GM21423 (cell line): ENCODE data around the gene ITGB7.
A peak's percentile ranks its signal among the peaks of the same experiment; 100 is the strongest.
"Not testable (repeated sequence)": the region's sequence is repeated elsewhere in the genome, so short reads cannot be mapped to it uniquely, and the experiment has no call there.

Source experiments
- ATAC-seq: cut with Tn5 transposase; IDR thresholded peaks from one replicate; pipeline ENCODE4 v1.9.1; 2021; ENCODE audit warnings: mild to moderate bottlenecking, moderate library complexity; ENCODE audit not compliant: unreplicated experiment

The ITGB7 gene

DNA sequence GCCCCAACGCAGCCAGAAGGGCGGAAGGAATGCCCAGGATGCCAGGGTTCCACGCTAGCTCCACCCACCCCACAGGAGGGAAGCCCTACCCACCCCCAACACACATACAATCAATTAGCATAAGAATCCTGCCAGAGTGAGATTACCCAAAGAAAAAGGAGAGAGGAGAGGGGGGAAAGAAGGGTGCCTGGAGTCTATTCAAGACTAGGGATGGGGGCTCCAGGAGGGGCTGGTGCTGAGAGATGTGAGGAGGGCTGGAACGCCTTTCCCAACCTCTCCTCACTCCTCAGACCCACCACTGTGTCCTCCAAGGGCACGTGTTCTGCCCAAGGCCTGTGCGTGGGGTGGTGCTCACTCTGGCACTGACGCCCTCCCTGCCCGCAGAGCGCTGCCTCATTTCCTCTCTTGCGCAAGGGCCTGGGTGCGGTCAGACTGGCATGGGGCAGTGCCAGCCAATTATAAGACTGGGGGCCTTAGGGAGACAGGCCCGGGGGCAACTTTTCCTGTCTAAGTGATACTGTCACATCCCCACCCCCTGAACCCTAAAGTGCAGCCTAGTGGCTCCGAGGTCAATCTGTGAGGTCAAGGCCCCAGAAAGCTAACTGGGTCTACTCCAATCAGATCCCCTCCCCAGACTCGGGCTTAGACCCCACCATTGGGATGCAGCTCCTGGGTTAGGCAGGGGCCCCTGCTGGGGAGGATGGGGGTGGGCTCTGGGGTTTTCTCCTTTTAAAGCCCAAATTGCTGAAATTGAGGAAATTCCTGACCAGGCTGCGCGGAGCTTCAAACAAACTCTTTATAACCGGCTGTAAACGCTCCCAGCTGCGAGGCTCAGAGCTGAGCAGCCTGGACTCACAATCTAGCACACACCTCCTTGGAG is 10.2 kb upstream of the ITGB7 start:
- ATAC-seq, result no peak

DNA sequence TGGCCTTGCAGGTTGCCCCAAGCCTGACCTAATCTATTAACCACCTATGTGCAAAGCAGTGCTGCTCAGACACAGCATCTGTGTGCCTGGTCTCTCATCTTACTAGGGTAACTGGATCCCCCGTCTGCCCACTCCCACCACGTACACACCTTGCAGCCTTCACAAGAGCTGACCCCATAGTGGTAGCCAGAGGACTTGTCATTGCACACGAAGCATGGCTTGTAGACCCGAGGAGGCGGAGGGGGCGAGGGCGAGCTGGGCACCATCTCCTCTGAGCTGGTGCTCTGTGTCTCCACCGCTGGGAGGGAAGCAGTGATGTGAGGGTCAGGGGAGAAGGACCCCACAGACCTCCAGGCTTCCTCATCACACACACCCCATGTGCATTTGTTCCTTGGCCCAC is 8.4 kb upstream of the ITGB7 start:
- no peak for ATAC-seq

DNA sequence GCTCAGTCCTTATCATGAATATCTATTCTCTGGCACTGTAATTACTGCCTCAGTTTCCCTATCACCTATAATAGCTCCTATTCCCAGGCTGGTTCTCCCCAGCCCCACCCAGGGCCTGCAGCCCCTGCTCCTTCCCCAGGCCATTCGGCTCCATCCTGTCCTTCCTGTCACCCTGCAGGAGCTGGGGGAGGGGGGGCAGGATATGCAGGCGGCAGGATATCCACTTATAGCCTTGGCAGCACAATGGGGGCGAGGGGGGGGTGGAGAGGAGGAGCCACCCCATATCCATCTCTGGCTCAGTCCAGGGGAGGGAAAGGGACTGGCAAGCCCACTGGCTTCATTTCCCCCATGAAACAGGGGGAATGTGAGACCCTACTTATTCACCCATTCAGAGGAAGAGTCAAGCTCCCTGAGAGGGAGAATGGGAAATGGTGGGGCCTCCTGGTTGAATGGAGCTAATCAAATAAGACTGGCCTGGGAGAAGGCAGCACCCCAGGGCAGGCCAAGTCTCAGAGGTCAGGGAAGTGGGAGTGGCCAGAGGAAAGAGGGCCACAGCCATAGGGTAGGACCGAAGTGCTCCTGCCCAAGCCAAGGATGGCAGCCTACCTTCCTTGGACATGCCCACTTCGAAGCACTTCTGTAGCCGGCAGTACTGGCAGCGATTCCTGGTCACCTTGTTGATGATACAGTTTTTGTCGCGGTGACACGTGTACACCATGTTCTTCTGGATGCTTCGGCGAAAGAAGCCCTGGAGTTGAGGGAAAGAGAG is 7.8 kb upstream of the ITGB7 start:
- ATAC-seq, result no peak

DNA sequence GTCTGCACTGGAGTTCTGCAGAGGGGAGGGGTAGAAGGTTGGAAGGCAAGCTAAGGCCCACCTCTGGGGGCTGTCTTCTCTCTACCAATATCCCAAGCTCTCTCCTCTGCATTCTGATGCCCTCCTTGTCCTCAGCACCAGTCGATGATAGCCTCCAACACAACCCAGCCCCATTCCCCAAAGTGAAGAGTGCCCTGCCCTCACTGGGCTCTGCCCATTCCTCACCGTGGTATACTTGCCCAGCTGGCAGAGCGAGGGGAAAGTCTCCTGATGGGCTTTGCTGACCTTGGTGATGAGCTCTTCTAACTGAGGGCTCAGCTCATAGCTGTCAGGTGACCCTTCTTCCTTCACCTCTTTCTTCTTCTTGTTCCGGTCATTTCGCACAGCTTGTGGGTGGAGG is 7.2 kb upstream of the ITGB7 start:
- ATAC-seq, result no peak

DNA sequence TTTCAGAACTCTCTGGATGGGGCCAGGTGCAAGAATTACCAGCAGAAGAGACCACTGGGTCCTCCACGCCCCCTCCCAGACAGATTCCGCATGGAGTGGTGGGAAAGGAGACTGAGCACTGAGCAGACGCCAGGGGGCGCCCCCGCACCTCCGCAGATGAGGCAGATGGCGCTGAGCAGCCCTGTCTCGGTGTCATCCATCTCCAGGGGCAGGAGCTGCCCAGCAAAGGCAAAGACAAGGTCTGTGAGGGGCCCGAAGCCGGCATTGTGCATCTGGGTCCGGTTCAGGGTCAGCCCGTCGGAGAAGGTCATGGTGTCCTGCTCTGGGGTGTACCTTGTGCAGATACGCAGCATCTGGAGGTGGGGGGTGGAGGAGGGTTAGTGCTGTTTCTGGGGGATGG is 6.3 kb upstream of the ITGB7 start:
- no peak for ATAC-seq

DNA sequence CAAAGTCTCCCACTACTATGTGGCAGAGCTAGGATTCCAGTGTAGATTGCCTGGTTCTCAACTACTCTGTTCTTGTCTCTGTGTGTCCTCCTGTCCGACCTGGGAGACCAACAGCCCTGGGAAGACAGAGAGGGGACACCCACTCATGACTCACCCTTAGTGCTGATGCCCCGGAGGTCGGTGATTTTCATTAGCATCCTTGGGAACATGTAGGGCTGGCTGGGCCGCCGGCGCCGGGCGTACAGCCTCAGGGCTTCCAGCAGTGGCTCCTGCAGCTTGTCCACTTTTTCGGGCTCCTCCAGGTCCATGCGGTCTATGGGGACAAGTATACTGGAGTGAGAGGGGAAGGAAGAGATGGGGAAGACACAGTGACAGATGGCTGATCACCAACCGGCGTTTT is 5.9 kb upstream of the ITGB7 start:
- no peak for ATAC-seq

DNA sequence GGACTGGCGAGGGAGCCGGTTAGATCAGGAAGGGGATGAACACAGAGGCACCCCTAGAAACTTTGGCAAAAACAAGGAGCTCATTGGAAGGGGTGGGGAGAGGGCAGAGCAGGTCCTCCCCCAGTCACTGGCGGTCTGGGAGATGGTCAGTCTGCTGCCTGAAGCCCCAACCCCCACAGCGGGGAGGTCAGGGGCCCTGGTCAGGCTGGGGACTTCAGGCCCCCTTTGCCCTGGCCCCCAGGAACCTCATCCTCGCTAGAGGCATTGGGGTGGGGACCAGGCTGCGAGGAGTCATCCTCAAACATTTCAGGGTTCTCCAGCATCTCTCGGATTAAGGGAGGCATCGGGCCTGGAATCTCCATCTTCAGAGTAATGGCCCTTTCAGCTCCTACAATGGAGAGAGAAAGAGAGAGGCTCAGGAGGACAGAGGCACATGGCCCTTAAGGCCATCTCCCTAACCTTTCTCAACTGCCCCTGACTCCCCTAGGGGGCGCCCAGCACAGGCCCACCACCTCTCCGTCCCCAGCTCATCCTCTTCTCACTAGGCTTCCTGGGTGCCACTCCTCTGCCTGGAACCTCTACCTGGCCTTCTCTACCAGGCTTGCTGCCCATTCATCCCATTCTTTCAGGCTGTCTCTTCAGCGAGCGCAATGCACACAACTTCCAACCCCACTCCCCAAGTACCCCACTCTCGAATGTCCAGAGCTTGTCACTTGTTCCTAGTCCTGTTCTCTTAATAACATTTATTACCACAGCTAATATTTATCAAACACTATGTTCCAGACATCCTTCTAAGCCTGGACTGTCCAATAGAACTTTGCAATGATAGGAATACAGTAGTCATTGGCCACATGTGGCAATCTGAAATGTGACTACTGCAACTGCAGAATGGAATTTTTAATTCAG is 4.7 kb upstream of the ITGB7 start:
- no peak for ATAC-seq

DNA sequence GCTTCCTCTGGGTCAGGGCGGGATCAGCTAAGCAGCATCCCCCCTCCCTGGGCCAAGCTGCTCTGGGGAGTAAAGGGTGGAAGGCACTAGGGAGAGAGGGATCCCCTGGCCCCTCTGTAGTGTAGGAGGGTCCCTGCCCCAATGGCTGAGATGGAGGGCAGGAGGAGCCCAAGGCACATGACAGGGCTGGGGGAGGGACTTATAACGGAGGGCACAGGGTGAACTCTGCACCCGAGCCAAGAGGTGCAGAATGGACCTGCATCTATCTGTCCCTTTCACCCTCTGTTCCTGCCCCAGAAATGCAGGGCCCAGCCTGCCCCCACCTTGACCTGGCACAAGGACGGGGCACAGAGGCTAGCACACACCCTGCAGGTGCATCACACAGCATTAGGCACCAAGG is 3.8 kb upstream of the ITGB7 start:
- no peak for ATAC-seq

DNA sequence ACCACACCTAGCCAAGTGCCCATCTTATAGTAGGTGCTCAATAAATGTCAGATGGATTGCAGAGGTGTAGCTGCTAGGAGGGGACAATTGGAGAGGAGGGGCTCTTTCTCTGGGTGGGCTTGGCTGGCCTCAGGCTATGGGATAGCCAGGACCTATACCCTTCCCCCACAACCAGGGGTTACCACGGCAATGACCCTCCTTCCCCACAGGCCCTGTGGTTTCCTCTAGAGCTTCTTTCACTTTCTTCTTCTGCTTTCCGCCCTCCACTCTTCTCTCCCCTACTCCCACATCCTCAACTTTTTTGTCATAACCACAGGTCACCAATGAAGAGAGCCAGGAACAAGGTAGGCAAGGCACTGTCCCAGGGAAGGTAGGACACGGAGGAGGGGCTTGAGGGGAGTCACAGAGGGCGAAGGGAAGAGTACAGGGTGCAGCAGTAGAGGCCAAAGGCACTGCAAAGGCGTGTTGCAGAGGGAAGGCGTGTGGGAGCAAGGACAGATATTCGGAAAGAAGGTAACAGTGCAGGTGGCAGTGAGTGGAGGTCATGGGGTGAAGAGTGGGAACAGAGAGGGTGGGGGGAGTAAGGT is 1.9 kb upstream of the ITGB7 start:
- ATAC-seq, result peak; percentile 40

DNA sequence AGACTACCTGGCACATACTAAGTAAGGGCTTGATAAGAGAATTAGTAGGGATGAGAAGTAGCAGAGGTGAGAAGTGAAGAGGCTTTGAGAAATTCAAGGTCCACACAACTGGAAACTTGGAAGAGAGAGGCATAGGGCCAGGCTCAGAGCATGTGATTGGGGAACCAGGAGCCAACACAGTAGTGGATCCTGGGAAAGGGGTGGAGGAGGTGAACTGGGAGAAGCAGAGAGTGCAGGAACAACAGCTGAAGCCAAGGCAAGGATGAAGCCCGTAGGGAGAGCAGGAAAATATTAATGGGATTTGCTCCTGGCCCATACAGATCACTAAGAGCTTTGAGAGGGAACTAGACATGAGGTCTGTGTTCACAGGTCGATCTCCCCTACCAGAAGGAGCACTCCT is 1.4 kb upstream of the ITGB7 start:
- ATAC-seq, result no peak

DNA sequence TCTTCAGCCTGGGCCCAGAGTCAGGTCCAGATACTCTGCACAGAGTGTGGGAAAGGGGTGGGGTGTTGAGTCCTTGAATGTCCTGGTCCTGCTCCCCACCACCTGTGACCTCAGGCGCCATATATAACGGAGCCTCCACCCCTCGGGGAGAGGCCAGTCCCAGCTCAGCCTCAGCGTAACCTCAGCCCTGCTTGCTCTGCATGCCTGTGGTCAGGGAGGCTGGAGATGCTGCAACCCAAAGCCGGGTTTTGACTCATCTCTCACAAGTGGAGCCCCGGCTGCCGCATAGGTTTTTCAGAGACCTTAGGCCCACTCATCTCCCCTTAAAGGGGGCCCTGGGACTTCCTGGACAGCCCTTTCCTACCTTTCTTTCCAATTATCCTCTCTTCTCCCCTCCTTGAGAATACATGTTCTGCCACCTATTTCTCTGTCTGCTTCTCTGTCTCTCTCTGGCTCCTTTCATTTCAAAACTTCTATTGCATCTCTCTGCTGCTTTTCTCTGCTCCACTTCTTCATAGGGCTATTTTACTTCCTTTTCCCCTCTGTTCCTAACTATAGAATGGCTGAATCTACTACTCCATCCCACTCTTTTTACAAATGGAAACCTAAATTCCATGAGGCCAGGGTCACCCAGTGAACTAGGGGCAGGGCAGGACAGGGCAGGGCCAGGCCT is 1.2 kb downstream of the ITGB7 start:
- peak; percentile 60 for ATAC-seq

DNA sequence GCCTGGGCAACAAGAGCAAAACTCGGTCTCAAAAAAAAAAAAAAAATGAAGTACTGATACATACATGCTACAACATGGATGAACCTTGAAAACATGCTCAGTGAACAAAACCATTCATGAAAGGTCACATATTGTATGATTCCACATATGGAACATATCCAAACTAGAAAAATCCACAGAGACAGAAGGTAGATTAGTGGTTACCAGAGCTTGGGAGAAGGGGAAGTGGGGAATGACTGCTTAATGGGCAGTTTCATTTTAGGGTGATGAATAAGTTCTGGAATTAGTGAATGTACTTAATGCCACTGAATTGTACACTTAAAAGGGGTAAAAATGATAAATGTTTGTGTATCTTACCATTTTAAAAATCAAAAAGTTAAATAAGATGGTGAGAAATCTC is 2.7 kb downstream of the ITGB7 start:
- ATAC-seq, result no peak

DNA sequence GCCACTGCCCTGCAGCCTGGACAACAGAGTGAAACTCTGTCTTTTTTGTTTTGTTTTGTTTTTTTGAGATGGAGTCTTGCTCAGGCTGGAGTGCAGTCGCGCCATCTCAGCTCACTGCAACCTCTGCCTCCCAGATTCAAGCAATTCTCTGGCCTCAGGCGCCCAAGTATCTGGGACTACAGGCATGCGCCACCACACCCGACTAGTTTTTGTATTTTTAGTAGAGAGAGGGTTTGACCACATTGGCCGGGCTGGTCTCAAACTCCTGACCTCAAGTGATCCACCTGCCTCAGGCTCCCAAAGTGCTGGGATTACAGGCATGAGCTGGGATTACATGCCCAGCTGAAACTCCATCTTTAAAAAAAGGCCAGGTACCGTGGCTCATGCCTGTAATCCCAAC is 4.7 kb downstream of the ITGB7 start:
- ATAC-seq, result not testable (repeated sequence)

DNA sequence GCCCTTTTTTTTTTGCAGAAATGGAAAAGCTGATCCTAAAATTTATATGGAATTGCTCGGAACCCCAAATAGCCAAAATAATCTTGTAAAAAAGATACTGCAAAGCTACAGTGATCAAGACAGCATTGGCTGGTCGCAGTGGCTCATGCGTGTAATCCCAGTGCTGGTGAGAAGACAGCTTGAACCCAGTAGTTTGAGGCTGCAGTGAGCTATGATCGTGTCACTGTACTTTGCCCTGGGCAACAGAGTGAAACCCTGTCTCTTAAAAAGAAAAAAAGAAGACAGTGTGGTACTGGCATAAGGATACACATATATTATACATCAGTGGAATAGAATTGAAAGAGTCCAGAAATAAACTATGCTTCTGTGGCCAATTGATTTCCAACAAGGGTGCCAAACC is 5.4 kb downstream of the ITGB7 start:
- ATAC-seq, result no peak

DNA sequence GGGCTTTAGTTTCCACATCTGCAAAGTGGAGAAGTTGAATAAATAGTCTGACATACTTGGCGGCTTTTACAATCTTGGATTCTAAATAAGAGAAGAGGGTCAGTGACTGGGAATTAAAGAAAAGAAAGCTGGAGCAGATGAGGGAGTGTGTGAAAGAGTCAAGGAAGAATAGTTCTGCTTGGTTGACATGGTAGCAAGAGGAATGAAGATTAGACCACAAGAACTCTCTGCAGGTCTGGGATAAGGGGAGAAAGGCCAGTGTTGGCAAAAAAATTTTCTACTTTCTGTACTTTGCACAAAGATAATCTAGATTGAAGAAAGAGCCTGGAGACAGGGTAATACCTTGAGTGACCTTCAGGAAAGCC is 5.9 kb downstream of the ITGB7 start:
- no peak for ATAC-seq

DNA sequence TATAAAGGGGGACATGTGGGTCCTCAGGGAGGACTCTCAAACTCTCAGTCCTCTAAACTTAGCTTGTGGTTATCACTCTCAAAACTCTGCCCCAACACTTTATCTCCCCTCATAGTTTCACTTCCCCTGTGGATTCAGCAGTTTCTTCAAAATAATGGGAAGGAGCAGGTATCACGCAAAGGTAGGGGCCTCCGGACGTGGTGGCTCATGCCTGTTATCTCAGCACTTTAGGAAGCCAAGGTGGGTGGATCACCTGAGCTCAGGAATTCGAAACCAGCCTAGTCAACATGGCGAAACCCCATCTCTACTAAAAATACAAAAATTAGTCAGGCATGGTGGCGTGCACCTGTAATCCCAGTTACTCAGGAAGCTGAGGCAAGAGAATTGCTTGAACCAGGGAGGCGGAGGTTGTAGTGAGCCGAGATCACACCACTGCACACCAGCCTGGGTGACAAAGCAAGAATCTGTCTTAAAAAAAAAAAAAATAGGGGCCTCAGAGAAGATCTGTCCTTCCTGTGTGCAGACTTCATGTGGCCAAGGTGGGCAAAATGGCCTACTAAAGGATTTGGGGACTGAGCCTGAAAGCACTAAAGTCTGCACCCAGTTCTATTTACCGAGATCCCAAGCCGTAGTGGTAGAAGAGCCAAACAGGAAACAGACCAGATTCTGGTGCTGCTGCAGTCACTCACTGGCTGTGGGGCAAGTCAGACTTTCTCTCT is 6.4 kb downstream of the ITGB7 start:
- ATAC-seq, result peak; percentile 66

DNA sequence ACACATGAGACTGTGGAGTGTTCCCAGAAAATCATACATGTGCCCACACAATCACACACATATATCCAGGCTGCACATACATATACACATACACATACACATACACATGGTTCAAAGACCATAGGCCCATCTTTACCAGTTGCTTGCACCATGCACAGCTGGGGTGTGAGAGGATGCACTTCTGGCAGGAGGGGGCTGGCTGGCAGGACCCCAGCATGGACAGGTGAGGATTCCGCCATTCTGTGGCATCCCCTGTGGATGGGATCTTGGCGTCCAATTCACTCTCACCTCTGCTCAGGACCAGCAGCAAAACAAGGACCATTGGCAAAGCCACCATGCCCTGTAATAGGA is 7.0 kb downstream of the ITGB7 start:
- no peak for ATAC-seq

DNA sequence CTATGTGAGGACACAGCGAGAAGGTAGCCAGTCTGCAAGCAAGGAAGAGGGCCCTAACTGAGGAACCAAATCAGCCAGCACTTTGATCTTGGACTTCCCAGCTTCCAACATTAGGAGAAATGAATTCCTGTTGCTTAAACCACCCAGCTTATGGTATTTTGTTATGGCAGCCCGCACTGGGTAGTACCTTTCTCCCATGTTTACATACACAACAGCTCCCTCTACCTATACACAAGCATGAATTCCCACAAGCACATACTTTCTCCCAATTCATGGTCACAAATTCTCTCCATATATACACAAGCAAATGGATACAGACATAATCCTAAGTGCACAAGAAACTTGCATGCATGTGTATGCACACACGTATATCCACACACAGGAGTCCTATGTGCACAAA is 7.4 kb downstream of the ITGB7 start:
- no peak for ATAC-seq

DNA sequence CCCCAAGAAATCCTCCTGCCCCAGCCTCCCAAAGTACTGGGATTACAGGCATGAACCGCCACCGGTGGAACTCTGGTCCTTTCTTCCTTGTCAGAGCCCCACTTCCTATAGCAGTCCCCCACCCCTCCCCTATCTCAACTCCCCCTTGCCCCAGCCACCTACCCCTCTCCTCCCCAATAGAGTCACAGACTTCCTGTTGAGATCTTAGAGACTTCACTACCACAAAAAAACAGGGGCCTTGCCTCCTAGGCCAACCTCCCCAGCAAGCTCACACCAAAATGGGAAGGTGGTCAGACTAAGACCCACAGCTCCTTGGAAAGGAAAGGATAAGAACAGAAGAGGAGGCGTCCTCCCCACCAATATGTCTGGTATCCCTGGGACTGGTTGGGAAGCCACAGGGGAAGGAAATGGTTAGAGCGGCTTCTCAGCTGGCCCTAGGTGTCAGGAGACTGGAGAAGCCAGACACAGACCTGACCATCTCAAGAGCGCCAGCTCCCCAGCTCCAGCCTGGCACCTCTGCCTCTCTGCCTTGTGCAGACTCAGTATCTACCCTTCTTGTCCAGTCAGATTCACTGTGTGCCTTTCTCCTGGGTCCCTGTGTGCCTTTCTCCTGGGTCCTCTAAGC is 8.5 kb downstream of the ITGB7 start:
- no peak for ATAC-seq
